HepG2 (cell line): ENCODE results near the gene DOCK1. TPM values are rescaled to one million over a fixed set of nuclear protein-coding genes. Genes with fewer than 3 reads are reported as not detected.

Source experiments
- ATAC-seq: fragments of 200-7000 bp; cut with Tn5 transposase; 3 replicates; pipeline ENCODE4 v1.9.1; 2020; ENCODE audit warnings: mild to moderate bottlenecking, moderate library complexity
- BruUV-seq: library from RNA; stranded (reverse); fragments of 400-500 nt; replicated peaks from 2 replicates; lab custom pipeline; 2021; lab: Mats Ljungman, UMichigan
- CTCF ChIA-PET: fragments of 300-600 bp; formaldehyde crosslinking; extraction: SDS; loops from one replicate; lab custom pipeline; 2021; ENCODE audit warnings: low total read pairs, inconsistent platforms, low intra/inter-chr PET ratio; lab: Yijun Ruan, JAX
- POLR2A ChIA-PET: fragments of 350-600 bp; sonication (Branson Sonifier 250); formaldehyde crosslinking; loops from one replicate; lab custom pipeline; 2020; ENCODE audit warnings: antibody characterized with exemption, inconsistent platforms; lab: Yijun Ruan, JAX
- DNase-seq: peaks from one replicate; pipeline ENCODE4 v3.0.0-alpha.2; 2015; ENCODE audit warnings: low spot score
- FAIRE-seq: peaks from 3 replicates; lab custom pipeline; 2011; peaks lifted over from hg19 to GRCh38; lab: Jason Lieb, UNC
- H2AFZ ChIP-seq: one replicate; pipeline ENCODE4 v1.6.1; 2011; ENCODE audit warnings: low read length, inconsistent platforms
- H3K27ac ChIP-seq: fragments of 300-600 bp; 3 replicates; pipeline ENCODE4 v1.8.0; 2011; ENCODE audit warnings: mixed run types, mild to moderate bottlenecking, mixed read lengths, low read length, inconsistent platforms; ENCODE audit not compliant: insufficient read depth; ENCODE audit errors: extremely low read length
- H3K27me3 ChIP-seq, 2 experiments: fragments of 200-600 bp in 1 of 2; 2 replicates in 1 of 2; 3 replicates in 1 of 2; pipeline versions ENCODE4 v1.6.0 to v1.8.0; 2011; ENCODE audit warnings: low read length in 2 of 2, mild to moderate bottlenecking in 2 of 2, moderate library complexity in 2 of 2, inconsistent platforms in 1 of 2; ENCODE audit not compliant: insufficient read depth in 2 of 2, control insufficient read depth in 1 of 2
- H3K36me3 ChIP-seq, 2 experiments: fragments of 200-600 bp in 1 of 2; replicated peaks in 1 of 2; 2 replicates in 1 of 2; 3 replicates in 1 of 2; pipeline versions ENCODE4 v1.5.1 to v1.8.0; 2011; ENCODE audit warnings: low read length in 2 of 2, inconsistent platforms in 1 of 2; ENCODE audit not compliant: insufficient read depth in 2 of 2, control insufficient read depth in 1 of 2
- H3K4me1 ChIP-seq: 2 replicates; pipeline ENCODE4 v1.5.1; 2012; ENCODE audit warnings: low read length, inconsistent platforms; ENCODE audit not compliant: insufficient read depth
- H3K4me2 ChIP-seq: 2 replicates; pipeline ENCODE4 v1.6.0; 2011; ENCODE audit warnings: low read depth, low read length, inconsistent platforms
- H3K4me3 ChIP-seq, 3 experiments: fragments of 200-600 bp in 1 of 3; sonication (generic), shearing (Covaris generic) in 1 of 3; replicated peaks in 1 of 3; 2 replicates each; pipeline ENCODE4 v1.5.1; 2011 to 2016; ENCODE audit warnings: low read length in 3 of 3, inconsistent platforms in 2 of 3, low read depth in 2 of 3, mild to moderate bottlenecking in 2 of 3, control low read depth in 1 of 3, mixed read lengths in 1 of 3; ENCODE audit not compliant: insufficient read depth in 1 of 3
- H3K79me2 ChIP-seq: one replicate; pipeline ENCODE4 v1.6.1; 2011; ENCODE audit warnings: low read length, inconsistent platforms; ENCODE audit not compliant: insufficient read depth
- H3K9ac ChIP-seq: 2 replicates; pipeline ENCODE4 v1.6.0; 2011; ENCODE audit warnings: mild to moderate bottlenecking, low read depth, low read length, inconsistent platforms; ENCODE audit not compliant: insufficient read depth
- H3K9me3 ChIP-seq: 2 replicates; pipeline ENCODE4 v1.5.1; 2012; ENCODE audit warnings: mild to moderate bottlenecking, low read length
- H4K20me1 ChIP-seq: 2 replicates; pipeline ENCODE4 v1.6.0; 2011; ENCODE audit warnings: inconsistent platforms, mild to moderate bottlenecking, low read length, moderate library complexity; ENCODE audit not compliant: insufficient read depth
- GTF3A ChIP-seq: sonication (generic); formaldehyde crosslinking; conservative IDR thresholded peaks from 2 replicates; pipeline ENCODE4 v1.4.0; 2020; ENCODE audit warnings: mild to moderate bottlenecking, missing genetic modification reagents
- PHF20 ChIP-seq: sonication (generic); formaldehyde crosslinking; IDR thresholded peaks from 2 replicates; pipeline ENCODE4 v1.5.0; 2020; ENCODE audit warnings: mild to moderate bottlenecking, missing genetic modification reagents
- RFX5 ChIP-seq: IDR thresholded peaks from 2 replicates; pipeline ENCODE4 v1.6.1; 2011; ENCODE audit warnings: low read depth, low read length, improper control_type of control experiment
- TBL1XR1 ChIP-seq: fragments of 150-350 bp; IDR thresholded peaks from 2 replicates; pipeline ENCODE4 v1.6.1; 2014; ENCODE audit warnings: borderline replicate concordance, low read length; ENCODE audit not compliant: partially characterized antibody
- TRIM24 ChIP-seq: sonication (generic); formaldehyde crosslinking; IDR thresholded peaks from 2 replicates; pipeline ENCODE4 v1.8.0; 2022; ENCODE audit warnings: mild to moderate bottlenecking, missing genetic modification reagents
- ZNF101 ChIP-seq: sonication (generic); formaldehyde crosslinking; IDR thresholded peaks from 2 replicates; pipeline ENCODE4 v1.4.0; 2020; ENCODE audit warnings: mild to moderate bottlenecking, low read depth, missing genetic modification reagents, borderline replicate concordance
- ZNF30 ChIP-seq: sonication (generic); formaldehyde crosslinking; IDR thresholded peaks from 2 replicates; pipeline ENCODE4 v1.5.0; 2020; ENCODE audit warnings: mild to moderate bottlenecking, missing genetic modification reagents
- ZNF512B ChIP-seq: sonication (generic); formaldehyde crosslinking; IDR thresholded peaks from 2 replicates; pipeline ENCODE4 v1.5.1; 2020; ENCODE audit warnings: missing genetic modification reagents, mild to moderate bottlenecking, borderline replicate concordance
- whole genome bisulfite sequencing: methylation state at CpG from one replicate; pipeline ENCODE4 v1.1.6; 2017; ENCODE audit warnings: low lambda C conversion rate; 5-methylcytosine and 5-hydroxymethylcytosine counted together
- in situ Hi-C: cut with HindIII; loops from 2 replicates; pipeline ENCODE4 v1.10.0; 2017; ENCODE audit warnings: low pct_unique_long_range_greater_than_20kb; ENCODE audit not compliant: extremely low pct_ligation_motif_present
- intact Hi-C: fragments of 100-400 bp; cut with micrococcal nuclease; formaldehyde crosslinking; loops from one replicate; pipeline ENCODE4 v1.10.0; 2022; ENCODE audit not compliant: unreplicated experiment
- polyA plus RNA-seq, 8 experiments: library from polyadenylated mRNA; depleted of rRNA in 3 of 8; stranded (reverse) in 7 of 8; unstranded in 1 of 8; fragments of >200 nt; fragmentation: Illumina TruSeq in 4 of 8; extraction: Trizol in 4 of 8; gene quantifications; 2 replicates each; pipeline versions ENCODE4 v1.2.1 to v1.2.3, GENCODE V29; 2011 to 2016; ENCODE audit warnings: low read depth in 4 of 8, missing spikeins in 1 of 8, mixed read lengths in 1 of 8; ENCODE audit not compliant: insufficient read depth in 1 of 8
- total RNA-seq, 5 experiments: library from RNA; depleted of rRNA; stranded (reverse); fragments of >200 nt; fragmentation: Illumina TruSeq; extraction: Trizol; gene quantifications; 2 replicates each; pipeline ENCODE4 v1.2.3, GENCODE V29; 2016; ENCODE audit warnings: low read depth in 1 of 5

The DOCK1 gene
- total and polyA plus RNA-seq, 2 of the 13 experiments (the other 11 are each of a cell fraction or from before 2014, with no cell fraction given), result 8.3 to 25.5 TPM

- H3K9ac ChIP-seq, result no peak overlapping the region
- no peaks in the 10 kb centered on the region for H3K79me2 ChIP-seq
- no peaks in the 10 kb centered on the region for H3K4me1 ChIP-seq
- BruUV-seq, result no TSS peak
- intact Hi-C loops (no loop called here), in situ Hi-C loops (no loop called here)
- ATAC-seq, result no peak
- no peak overlapping the region for H3K4me3 ChIP-seq
- WGBS, result 96% methylated on average over 4 of the region's 4 CpGs
- ChIA-PET CTCF (no interaction called here), POLR2A (no interaction called here)
- no peak overlapping the region for H3K27ac ChIP-seq
- no peak overlapping the region for H3K4me2 ChIP-seq
- no peaks in the 10 kb centered on the region for H3K27me3 ChIP-seq
- H4K20me1 ChIP-seq, result no peaks in the 10 kb centered on the region
- H2AFZ ChIP-seq, result no peak overlapping the region
- H3K36me3 ChIP-seq, result peaks cover 3 to 9% of the 10 kb centered on the region in 2 experiments; a peak in 4 of 5 replicates
- DNase-seq, result no peak
- no peaks in the 10 kb centered on the region for H3K9me3 ChIP-seq
- no peak for FAIRE-seq
- TF ChIP-seq GTF3A (CRISPR knock-in tag) (no peak), PHF20 (CRISPR knock-in tag) (no peak), TBL1XR1 (no peak), ZNF30 (CRISPR knock-in tag) (no peak), RFX5 (no peak), ZNF101 (no peak), TRIM24 (CRISPR knock-in tag) (no peak), ZNF512B (CRISPR knock-in tag) (no peak)
These were observed 463.7 kb downstream of the DOCK1 start for GRCh38 chr10:127368929-127369328.
